8988T (cell line): ENCODE measurements around the gene MUC12.
A peak's percentile ranks its signal among the peaks of the same experiment; 100 is the strongest.
"Not testable (repeated sequence)": the region's sequence is repeated elsewhere in the genome, so short reads cannot be mapped to it uniquely, and the experiment has no call there.

Experiments used
- DNase-seq: peaks from one replicate; pipeline ENCODE4 v3.0.0; 2011

MUC12 gene

GRCh38 chr7:100957832-100958421, 11.4 kb upstream of the MUC12 start:
- no peak for DNase-seq

- DNase-seq = no peak
These were observed 9.5 kb upstream of the MUC12 start for GRCh38 chr7:100959894-100960293.

GRCh38 chr7:100962537-100962936, 6.8 kb upstream of the MUC12 start:
- DNase-seq = no peak

GRCh38 chr7:100963386-100963785, 6.0 kb upstream of the MUC12 start:
- DNase-seq = no peak

GRCh38 chr7:100963874-100964273, 5.5 kb upstream of the MUC12 start:
- no peak for DNase-seq

- DNase-seq = no peak
These were observed 4.7 kb upstream of the MUC12 start for GRCh38 chr7:100964630-100965029.

- no peak for DNase-seq
These were observed 4.2 kb upstream of the MUC12 start for GRCh38 chr7:100965045-100965722.

- peak; percentile 94 for DNase-seq
These were observed 3.4 kb upstream of the MUC12 start for GRCh38 chr7:100965723-100966541.

GRCh38 chr7:100966542-100967291, 2.6 kb upstream of the MUC12 start:
- no peak for DNase-seq

GRCh38 chr7:100967292-100967863, 2.0 kb upstream of the MUC12 start:
- DNase-seq = no peak

GRCh38 chr7:100968031-100968430, 1.3 kb upstream of the MUC12 start:
- DNase-seq = no peak

GRCh38 chr7:100968650-100969049, 715 bp upstream of the MUC12 start:
- DNase-seq = no peak

- DNase-seq = no peak
These were observed 2.0 kb downstream of the MUC12 start for GRCh38 chr7:100971111-100972001.

GRCh38 chr7:100972002-100972347, 2.6 kb downstream of the MUC12 start:
- no peak for DNase-seq

GRCh38 chr7:100974021-100974420, 4.7 kb downstream of the MUC12 start:
- no peak for DNase-seq

- DNase-seq = no peak
These were observed 6.0 kb downstream of the MUC12 start for GRCh38 chr7:100975371-100975821.

- no peak for DNase-seq
These were observed 8.9 kb downstream of the MUC12 start for GRCh38 chr7:100978300-100978699.

- DNase-seq = no peak
These were observed 14.3 kb downstream of the MUC12 start for GRCh38 chr7:100983451-100984187.

- DNase-seq = not testable (repeated sequence)
These were observed 15.0 kb downstream of the MUC12 start for GRCh38 chr7:100984241-100984918.

GRCh38 chr7:100985033-100985797, 15.8 kb downstream of the MUC12 start:
- DNase-seq = not testable (repeated sequence)
